NCI-H226 (cell line): ENCODE data around the gene NXPH1.

ENCODE experiments used
- DNase-seq: peaks from one replicate; pipeline ENCODE4 v3.0.0-alpha.2; 2015

NXPH1 gene

DNA sequence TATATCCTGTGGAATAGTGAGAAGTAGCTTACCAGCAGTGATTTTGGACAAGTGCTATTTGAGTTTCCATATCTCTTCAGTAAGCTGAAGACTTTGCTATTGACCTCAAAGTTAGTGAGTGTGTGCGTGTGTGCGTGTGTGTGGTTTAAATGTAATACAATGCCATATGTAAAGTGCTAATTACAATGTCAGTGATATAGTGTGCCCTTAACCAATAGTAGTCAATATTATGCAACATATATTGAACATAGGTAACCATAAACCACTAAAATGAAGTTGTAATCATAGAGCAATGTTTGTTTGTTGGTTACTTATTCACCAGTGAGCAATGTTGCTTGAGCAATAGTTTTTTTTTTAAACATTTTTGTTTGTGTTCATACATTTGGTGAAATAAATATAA lies 309.4 kb downstream of the NXPH1 start:
- DNase-seq, result no peak

GRCh38 chr7:8747338-8747737 lies 313.9 kb downstream of the NXPH1 start:
- no peak for DNase-seq

GRCh38 chr7:8751557-8752231 lies 318.3 kb downstream of the NXPH1 start:
- DNase-seq, result no peak

DNA sequence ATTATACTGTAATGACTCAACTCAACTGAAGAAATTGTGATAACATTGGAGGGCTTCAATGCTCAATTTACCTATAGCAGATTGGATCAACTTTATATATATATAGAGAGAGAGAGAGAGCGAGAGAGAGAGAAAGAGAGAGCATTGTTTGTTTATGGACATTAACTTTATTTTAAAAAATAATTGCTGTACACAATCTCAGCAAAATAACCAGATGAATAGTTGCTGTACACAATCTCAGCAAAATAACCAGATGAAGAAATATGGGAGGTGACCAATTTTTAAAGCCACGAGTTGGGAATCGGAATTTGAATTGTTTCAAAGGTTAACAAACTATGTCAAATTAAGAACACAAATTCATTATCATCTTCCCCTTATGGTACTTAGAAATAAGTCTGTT lies 319.9 kb downstream of the NXPH1 start:
- no peak for DNase-seq

DNA sequence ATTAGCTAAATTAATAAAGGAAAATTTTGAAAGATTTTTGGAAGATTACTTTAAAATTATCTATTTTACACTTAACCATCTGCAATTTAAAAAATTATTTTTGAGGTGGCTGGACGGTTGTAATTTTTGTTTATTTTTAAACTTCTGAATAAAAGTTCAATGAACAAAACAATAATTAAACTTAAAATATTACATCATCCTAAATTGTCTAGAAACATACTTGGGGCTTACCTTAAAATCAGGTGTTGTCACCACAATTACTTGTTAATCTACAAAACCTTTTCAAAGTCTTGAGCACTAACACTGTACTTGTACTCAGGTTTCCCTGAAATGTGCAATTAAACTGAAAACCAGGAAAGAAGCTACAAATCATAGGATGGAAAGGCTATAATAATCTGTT lies 328.3 kb downstream of the NXPH1 start:
- DNase-seq, result no peak

DNA sequence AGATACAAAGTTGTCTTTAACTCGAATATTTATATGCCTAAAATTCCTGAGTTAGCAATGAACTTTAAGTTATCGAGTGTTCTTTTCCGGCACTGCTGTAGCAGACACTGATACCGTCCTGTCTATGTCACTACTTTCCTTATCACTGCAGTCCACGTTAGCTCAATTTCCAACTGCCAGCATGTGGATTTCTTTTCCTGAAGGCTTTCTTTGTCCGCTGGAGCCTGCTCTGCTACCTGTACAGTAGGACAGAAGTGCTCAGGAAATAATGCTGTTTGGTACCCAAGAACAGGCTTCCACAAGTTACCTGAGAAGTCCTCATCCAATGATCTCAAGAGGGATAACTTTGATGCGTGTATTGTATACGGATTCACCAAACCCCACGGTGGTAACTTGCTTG lies 329.4 kb downstream of the NXPH1 start:
- DNase-seq, result no peak

DNA sequence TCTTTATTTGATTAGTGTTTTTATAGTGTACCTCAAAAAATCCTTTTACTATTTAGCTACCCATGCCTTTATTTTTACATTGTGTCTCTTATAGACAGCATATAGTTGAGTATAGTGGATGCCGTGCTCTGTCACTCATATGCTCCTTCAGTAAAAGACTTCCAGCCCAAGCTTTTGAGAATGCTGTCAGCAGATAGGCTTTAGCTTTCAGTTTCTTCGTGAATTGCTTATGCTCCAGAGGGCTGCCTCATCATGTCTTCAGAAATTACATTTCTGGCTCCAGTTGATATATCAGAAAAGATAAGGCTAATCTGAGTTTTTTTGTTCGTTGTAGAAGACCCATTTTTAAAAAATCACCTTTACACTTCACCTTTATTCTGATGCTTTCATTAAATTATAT lies 332.0 kb downstream of the NXPH1 start:
- no peak for DNase-seq

DNA sequence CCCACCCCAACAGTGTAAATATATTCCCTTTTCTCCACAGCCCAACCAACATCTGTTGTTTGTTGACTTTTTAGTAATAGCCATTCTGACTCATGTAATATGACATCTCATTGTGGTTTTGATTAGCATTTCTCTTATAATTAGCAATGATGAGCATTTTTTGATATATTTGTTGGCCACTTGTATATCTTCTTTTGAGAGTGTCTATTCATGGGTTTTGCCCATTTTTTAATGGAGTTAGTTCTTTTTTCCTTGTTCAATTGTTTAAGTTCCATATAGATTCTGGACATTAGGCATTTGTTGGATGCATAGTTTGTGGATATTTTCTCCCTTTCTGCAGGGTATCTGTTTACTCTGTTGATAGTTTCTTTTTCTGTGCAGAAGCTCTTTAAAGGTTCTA lies 340.1 kb downstream of the NXPH1 start:
- DNase-seq, result no peak

- DNase-seq, result no peak
Measured at GRCh38 chr7:8778459-8778858, 345.1 kb downstream of the NXPH1 start.

- DNase-seq, result no peak
Measured at GRCh38 chr7:8781166-8781565, 347.8 kb downstream of the NXPH1 start.

- DNase-seq, result no peak
Measured at GRCh38 chr7:8783229-8783628, 349.8 kb downstream of the NXPH1 start.

GRCh38 chr7:8785081-8785480 lies 351.7 kb downstream of the NXPH1 start:
- no peak for DNase-seq

DNA sequence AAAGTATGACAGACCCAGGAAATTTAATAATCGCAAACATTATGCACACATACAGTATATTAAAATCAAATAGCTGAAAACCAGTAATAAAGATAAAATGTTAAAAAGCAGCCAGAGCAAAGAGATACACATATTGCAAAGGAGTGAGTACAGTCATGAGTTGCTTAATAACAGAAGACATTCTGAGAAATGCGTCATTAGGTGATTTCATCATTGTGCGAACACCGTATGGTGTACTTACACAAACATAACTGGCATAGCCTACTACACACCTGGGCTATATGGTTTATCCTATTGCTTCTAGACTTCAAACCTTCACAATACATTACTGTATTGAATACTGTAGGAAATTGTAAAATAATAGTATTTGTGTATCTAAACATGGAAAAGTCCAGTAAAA lies 367.6 kb downstream of the NXPH1 start:
- no peak for DNase-seq
